GM23338 (cell line): ENCODE data around the gene SCN2B. TPM values are rescaled to one million over a fixed set of nuclear protein-coding genes. Genes with fewer than 3 reads are reported as not detected.

Experiments
- ATAC-seq: fragments of 200-7000 bp; cut with Tn5 transposase; 3 replicates; pipeline ENCODE4 v1.9.1; 2020
- DNase-seq: peaks from one replicate; pipeline ENCODE4 v3.0.0-alpha.2; 2015; ENCODE audit warnings: low spot score
- H2AFZ ChIP-seq: fragments of 200-600 bp; sonication (generic); 2 replicates; pipeline ENCODE4 v1.8.0; 2016; ENCODE audit warnings: antibody characterized with exemption, mild to moderate bottlenecking, moderate library complexity
- H3F3A ChIP-seq: fragments of 200-600 bp; sonication (generic); replicated peaks from 2 replicates; pipeline ENCODE4 v1.8.0; 2017; ENCODE audit warnings: antibody characterized with exemption, mixed run types, low read depth
- H3K27ac ChIP-seq: fragments of 200-600 bp; sonication (generic); 2 replicates; pipeline ENCODE4 v1.6.1; 2016; ENCODE audit warnings: low read depth
- H3K27me3 ChIP-seq: fragments of 200-600 bp; sonication (generic); 2 replicates; pipeline ENCODE4 v1.8.0; 2016; ENCODE audit warnings: mild to moderate bottlenecking, mixed run types, moderate library complexity; ENCODE audit not compliant: insufficient read depth
- H3K36me3 ChIP-seq: fragments of 200-600 bp; sonication (generic); 2 replicates; pipeline ENCODE4 v1.8.0; 2016; ENCODE audit warnings: mild to moderate bottlenecking; ENCODE audit not compliant: insufficient read depth
- H3K4me1 ChIP-seq: fragments of 200-600 bp; sonication (generic); 2 replicates; pipeline ENCODE4 v1.8.0; 2016; ENCODE audit warnings: mild to moderate bottlenecking, moderate library complexity; ENCODE audit not compliant: insufficient read depth
- H3K4me2 ChIP-seq: fragments of 200-600 bp; sonication (generic); 2 replicates; pipeline ENCODE4 v1.7.1; 2017; ENCODE audit warnings: mixed run types
- H3K4me3 ChIP-seq: fragments of 200-600 bp; sonication (generic); 2 replicates; pipeline ENCODE4 v1.6.1; 2016; ENCODE audit warnings: mixed run types
- H3K79me2 ChIP-seq: fragments of 200-600 bp; sonication (generic); replicated peaks from 2 replicates; pipeline ENCODE4 v1.8.0; 2017; ENCODE audit warnings: mild to moderate bottlenecking; ENCODE audit not compliant: insufficient read depth
- H3K9me2 ChIP-seq: fragments of 200-600 bp; sonication (generic); 2 replicates; pipeline ENCODE4 v1.8.0; 2017; ENCODE audit not compliant: insufficient read depth
- H4K20me1 ChIP-seq: fragments of 200-600 bp; sonication (generic); replicated peaks from 2 replicates; pipeline ENCODE4 v1.8.0; 2017; ENCODE audit warnings: mild to moderate bottlenecking; ENCODE audit not compliant: insufficient read depth
- H3K27ac Mint-ChIP-seq: 2 replicates; pipeline ENCODE4 v1.8.0; 2020; ENCODE audit warnings: inconsistent platforms, mild to moderate bottlenecking, moderate library complexity, mixed read lengths
- H3K27me3 Mint-ChIP-seq: 3 replicates; pipeline ENCODE4 v1.8.0; 2022; ENCODE audit warnings: low read depth, mild to moderate bottlenecking, moderate library complexity, mixed read lengths, inconsistent platforms; ENCODE audit not compliant: insufficient read depth, poor library complexity
- H3K36me3 Mint-ChIP-seq: 3 replicates; pipeline ENCODE4 v1.8.0; 2021; ENCODE audit warnings: low read depth, mild to moderate bottlenecking, inconsistent platforms, moderate library complexity, mixed read lengths
- H3K4me1 Mint-ChIP-seq: 3 replicates; pipeline ENCODE4 v1.8.0; 2020; ENCODE audit warnings: mild to moderate bottlenecking, inconsistent platforms, mixed read lengths
- H3K4me3 Mint-ChIP-seq: 3 replicates; pipeline ENCODE4 v1.8.0; 2021; ENCODE audit warnings: moderate library complexity, mild to moderate bottlenecking, inconsistent platforms, mixed read lengths
- H3K9me3 Mint-ChIP-seq: 3 replicates; pipeline ENCODE4 v1.8.0; 2020; ENCODE audit warnings: moderate library complexity, mild to moderate bottlenecking, inconsistent platforms, mixed read lengths
- CREB1 ChIP-seq: fragments of 250-450 bp; sonication (Bioruptor Pico); IDR thresholded peaks from 2 replicates; pipeline ENCODE4 v1.5.0; 2020; ENCODE audit warnings: low read depth, mild to moderate bottlenecking, moderate library complexity
- ETS1 ChIP-seq: IDR thresholded peaks from 2 replicates; pipeline ENCODE4 v1.6.1; 2016; ENCODE audit warnings: antibody characterized with exemption
- EZH2 ChIP-seq: fragments of 200-600 bp; sonication (generic); IDR thresholded peaks from one replicate; pipeline ENCODE4 v1.8.0; 2017; ENCODE audit warnings: antibody characterized with exemption, mild to moderate bottlenecking, low read depth; ENCODE audit not compliant: unreplicated experiment
- EZH2phosphoT487 ChIP-seq: fragments of 200-600 bp; sonication (generic); IDR thresholded peaks from one replicate; pipeline ENCODE4 v1.8.1; 2018; ENCODE audit warnings: antibody characterized with exemption; ENCODE audit not compliant: unreplicated experiment
- NANOG ChIP-seq: IDR thresholded peaks from 2 replicates; pipeline ENCODE4 v1.6.1; 2016; ENCODE audit warnings: antibody characterized with exemption, borderline replicate concordance
- POLR2AphosphoS5 ChIP-seq: IDR thresholded peaks from 2 replicates; pipeline ENCODE4 v1.6.1; 2016; ENCODE audit warnings: antibody characterized with exemption, low read depth
- REST ChIP-seq: IDR thresholded peaks from one replicate; pipeline ENCODE4 v1.6.1; 2018; ENCODE audit warnings: antibody characterized with exemption; ENCODE audit not compliant: unreplicated experiment
- STAT1 ChIP-seq: IDR thresholded peaks from one replicate; pipeline ENCODE4 v1.6.1; 2016; ENCODE audit warnings: antibody characterized with exemption; ENCODE audit not compliant: unreplicated experiment
- ZNF114 ChIP-seq: fragments of 250-450 bp; sonication (Bioruptor Pico); IDR thresholded peaks from 2 replicates; pipeline ENCODE4 v1.5.0; 2020; ENCODE audit warnings: mild to moderate bottlenecking, moderate library complexity
- ZNF331 ChIP-seq: fragments of 250-450 bp; sonication (Bioruptor Pico); IDR thresholded peaks from 2 replicates; pipeline ENCODE4 v1.5.0; 2020; ENCODE audit warnings: low read depth, mild to moderate bottlenecking, moderate library complexity
- polyA plus RNA-seq: library from polyadenylated mRNA; unstranded; fragments of >200 nt; fragmentation: Nextera tagmentation; extraction: Ambion mirVana; gene quantifications from 2 replicates; pipeline ENCODE4 v1.2.1, GENCODE V29; 2016
- total RNA-seq: library from RNA; depleted of rRNA; stranded (reverse); fragments of >200 nt; shearing (Covaris generic); gene quantifications from 2 replicates; pipeline ENCODE4 v1.2.3, GENCODE V29; 2014
- TF ChIP-seq, protein P1 (sequence below), 2 experiments: fragments of 200-600 bp in 1 of 2; sonication (generic) in 1 of 2; conservative IDR thresholded peaks; 2 replicates each; pipeline versions ENCODE4 v1.5.1 to v1.6.1; 2016 to 2017; ENCODE audit warnings: antibody characterized with exemption in 2 of 2, low read depth in 2 of 2, mild to moderate bottlenecking in 2 of 2, moderate library complexity in 1 of 2

SCN2B gene
- total and polyA plus RNA-seq, 2 experiments from 2014 or later: 0.03 TPM; not detected in 1

- TF ChIP-seq EZH2 (no peak), ZNF114 (no peak), ETS1 (no peak), STAT1 (no peak), NANOG (no peak), ZNF331 (CRISPR knock-in tag) (no peak)
- TF ChIP-seq, protein P1, sequence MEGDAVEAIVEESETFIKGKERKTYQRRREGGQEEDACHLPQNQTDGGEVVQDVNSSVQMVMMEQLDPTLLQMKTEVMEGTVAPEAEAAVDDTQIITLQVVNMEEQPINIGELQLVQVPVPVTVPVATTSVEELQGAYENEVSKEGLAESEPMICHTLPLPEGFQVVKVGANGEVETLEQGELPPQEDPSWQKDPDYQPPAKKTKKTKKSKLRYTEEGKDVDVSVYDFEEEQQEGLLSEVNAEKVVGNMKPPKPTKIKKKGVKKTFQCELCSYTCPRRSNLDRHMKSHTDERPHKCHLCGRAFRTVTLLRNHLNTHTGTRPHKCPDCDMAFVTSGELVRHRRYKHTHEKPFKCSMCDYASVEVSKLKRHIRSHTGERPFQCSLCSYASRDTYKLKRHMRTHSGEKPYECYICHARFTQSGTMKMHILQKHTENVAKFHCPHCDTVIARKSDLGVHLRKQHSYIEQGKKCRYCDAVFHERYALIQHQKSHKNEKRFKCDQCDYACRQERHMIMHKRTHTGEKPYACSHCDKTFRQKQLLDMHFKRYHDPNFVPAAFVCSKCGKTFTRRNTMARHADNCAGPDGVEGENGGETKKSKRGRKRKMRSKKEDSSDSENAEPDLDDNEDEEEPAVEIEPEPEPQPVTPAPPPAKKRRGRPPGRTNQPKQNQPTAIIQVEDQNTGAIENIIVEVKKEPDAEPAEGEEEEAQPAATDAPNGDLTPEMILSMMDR (conservative IDR thresholded peaks at IDR 0.05; ENCODE audit: low read depth in 2 of 2): no peak
Observed at GRCh38 chr11:118213201-118213600, 36.8 kb upstream of the SCN2B start (continued).

DNA sequence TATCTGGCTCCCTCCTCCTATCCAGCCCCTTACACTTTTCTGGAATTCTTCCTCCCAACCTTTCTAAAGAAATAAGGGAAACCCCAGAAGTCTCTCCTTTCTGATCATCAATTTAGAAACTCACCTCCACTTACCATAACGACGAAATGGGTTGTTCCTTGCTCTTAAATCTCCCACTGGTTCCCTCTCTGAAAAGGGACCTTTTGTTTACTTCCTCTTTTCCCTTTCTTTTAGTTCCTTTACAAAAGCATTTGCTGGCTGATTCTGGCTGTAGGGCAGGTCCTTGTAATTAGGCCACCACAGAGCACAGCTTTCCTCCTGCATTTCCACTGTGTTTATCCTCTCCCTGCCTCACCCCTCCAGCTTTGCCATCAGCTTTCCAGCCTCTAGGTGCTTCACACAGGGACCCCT, 36.3 kb upstream of the SCN2B start:
- Mint-ChIP-seq H3K27ac (no peak overlapping the region), H3K9me3 (no peaks in the 10 kb centered on the region), H3K27me3 (peaks cover 18% of the 10 kb centered on the region), H3K4me3 (no peak overlapping the region; the same call in 2 of the 3 replicates), H3K4me1 (peaks cover 47% of the 10 kb centered on the region), H3K36me3 (no peaks in the 10 kb centered on the region)
- Histone ChIP-seq H3K27ac (peak overlapping the region; percentile 40; the same call in 1 of the 2 replicates), H3F3A (no peaks in the 10 kb centered on the region), H3K79me2 (no peaks in the 10 kb centered on the region), H4K20me1 (no peaks in the 10 kb centered on the region), H3K27me3 (no peaks in the 10 kb centered on the region), H3K4me1 (peaks cover 48% of the 10 kb centered on the region), H3K36me3 (no peaks in the 10 kb centered on the region), H3K4me2 (peak overlapping the region; percentile 65), H3K9me2 (peaks cover 4% of the 10 kb centered on the region; the same call in 1 of the 2 replicates), H2AFZ (peak overlapping the region; percentile 12; the same call in 1 of the 2 replicates), H3K4me3 (no peak overlapping the region)
- no peak for DNase-seq
- ATAC-seq: peak; percentile 23
- TF ChIP-seq POLR2AphosphoS5: no peak
- no peak for TF ChIP-seq NANOG
- TF ChIP-seq REST: no peak
- TF ChIP-seq EZH2phosphoT487: no peak
- no peak for TF ChIP-seq ZNF114
- TF ChIP-seq ETS1: no peak
- TF ChIP-seq CREB1 (CRISPR knock-in tag): no peak
